Measurements from ENCODE around the gene MMP12.
A peak's percentile ranks its signal among the peaks of the same experiment; 100 is the strongest.

The MMP12 gene

GRCh38 chr11:102849311-102849710 lies 25.5 kb downstream of the MMP12 start:
- peak; percentile 88 for DNase-seq

DNA sequence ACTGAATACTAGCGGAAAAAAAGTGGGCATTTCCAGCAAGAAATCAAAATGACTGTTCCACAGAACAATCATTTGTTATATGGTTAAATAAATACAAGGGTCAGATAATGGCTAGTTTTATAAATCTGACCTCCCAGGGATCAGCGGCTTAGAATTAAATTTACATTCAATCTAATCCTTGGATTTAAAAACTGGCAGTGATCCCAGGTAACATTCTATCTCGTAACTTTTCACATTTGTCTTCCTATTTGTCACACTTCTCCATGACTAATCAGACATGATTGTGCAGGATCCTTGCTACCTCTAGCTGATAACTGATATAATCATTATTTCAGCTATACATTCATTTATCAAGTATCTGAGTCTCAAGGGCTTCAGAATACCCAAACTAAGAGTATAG lies 28.5 kb downstream of the MMP12 start:
- DNase-seq, result peak; percentile 53

DNA sequence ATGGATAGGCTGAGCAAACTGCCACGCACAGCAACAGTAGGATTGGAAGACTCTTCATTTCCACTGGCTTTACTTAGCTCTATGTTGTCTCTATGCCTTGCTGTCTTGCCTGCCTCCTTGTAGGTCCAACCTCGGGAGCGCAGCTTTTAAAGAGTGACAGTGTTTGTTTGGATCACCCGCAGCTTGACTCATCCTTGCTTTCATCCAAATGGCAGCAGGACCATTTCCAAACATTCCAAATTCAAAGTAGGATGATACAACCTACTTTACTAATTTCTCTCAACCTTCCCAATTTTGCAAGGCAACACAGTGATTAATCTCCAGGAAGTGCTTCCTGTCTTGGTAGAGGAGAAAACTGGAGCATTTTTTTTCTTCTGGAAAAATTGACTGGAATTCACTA lies 31.3 kb downstream of the MMP12 start, which contains the start of gene MMP3:
MMP3 (minus strand) TSS at position 121 of the 400 bp plus-strand sequence; CDS start at position 58, 63 bp downstream.
- DNase-seq, result peak; percentile 84

DNA sequence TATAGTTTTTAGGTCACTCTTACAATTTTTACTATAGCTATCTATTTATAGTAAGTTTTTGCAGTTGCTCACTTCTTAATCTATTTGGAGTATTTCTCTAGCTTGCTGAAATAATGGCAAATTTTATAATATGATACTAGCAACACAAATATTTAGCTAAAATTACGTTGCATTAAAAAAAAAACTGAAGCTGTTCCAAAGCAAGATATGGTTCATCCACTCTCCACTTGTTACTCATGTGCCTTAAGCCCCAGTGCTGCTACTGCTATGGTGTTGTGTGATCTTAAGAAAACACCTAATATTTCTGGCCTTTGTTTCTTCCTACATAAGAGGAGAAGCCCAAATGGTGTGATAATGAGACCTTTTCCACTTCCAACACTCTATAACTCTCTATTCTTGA lies 31.9 kb downstream of the MMP12 start:
- DNase-seq, result no peak

GRCh38 chr11:102840018-102840417 lies 34.8 kb downstream of the MMP12 start:
- DNase-seq, result no peak

GRCh38 chr11:102837646-102838045 lies 37.1 kb downstream of the MMP12 start:
- no peak for DNase-seq

GRCh38 chr11:102837156-102837555 lies 37.6 kb downstream of the MMP12 start:
- no peak for DNase-seq

DNA sequence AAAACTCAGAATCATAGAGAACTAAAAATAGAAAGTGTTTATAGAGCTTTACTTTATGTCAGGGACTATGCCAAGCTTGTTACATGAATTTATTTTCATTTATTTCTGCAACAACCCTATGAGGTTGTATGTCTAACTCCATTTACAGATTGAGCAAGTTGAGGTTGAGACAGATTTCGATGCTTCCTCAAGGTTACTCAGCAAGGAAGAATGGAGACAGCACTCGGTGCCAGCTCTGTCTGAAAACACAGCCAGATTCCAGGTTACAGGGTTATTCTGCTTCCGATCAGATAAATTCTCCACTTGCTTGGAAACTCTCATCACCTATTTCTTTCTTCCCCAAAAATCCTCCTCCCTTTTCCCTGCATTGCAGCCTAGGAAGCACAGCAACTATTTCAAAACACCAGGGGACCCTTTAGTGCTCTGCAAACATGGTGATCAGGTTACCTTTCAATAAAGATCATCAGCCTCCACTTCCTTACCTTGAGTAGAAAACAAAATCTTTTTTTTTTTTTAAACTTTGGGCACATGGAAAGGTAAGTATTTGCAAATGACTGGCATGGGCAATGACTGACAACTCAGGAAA lies 38.4 kb downstream of the MMP12 start:
- peak; percentile 62 for DNase-seq

GRCh38 chr11:102833731-102834130 lies 41.1 kb downstream of the MMP12 start:
- no peak for DNase-seq

- no peak for DNase-seq
Observed at GRCh38 chr11:102832612-102833011, 42.2 kb downstream of the MMP12 start.

GRCh38 chr11:102831489-102832440 lies 43.0 kb downstream of the MMP12 start:
- DNase-seq, result peak; percentile 83

- DNase-seq, result no peak
Observed at GRCh38 chr11:102831128-102831488, 43.7 kb downstream of the MMP12 start.

GRCh38 chr11:102830001-102830727 lies 44.6 kb downstream of the MMP12 start:
- peak; percentile 39 for DNase-seq

GRCh38 chr11:102829316-102830000 lies 45.3 kb downstream of the MMP12 start:
- no peak for DNase-seq

DNA sequence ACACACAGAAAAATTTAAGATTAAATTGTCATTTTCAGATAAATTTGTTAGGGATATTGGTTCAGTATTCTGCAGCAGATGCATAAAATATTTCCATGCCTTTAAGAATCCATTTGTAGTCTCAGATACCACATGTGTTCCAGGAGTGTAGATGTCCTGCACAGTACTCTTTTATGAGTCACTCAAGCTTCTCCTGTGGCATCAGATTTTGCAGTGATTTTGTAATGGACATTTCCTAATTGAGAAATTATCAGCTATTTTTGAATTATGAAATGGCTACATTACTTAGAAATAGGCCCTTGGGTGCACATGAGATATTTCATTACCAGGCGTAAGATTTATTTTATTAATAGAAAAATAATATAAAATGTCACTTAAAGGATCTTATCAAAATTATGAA lies 50.2 kb downstream of the MMP12 start:
- DNase-seq, result no peak

GRCh38 chr11:102819491-102819890 lies 55.3 kb downstream of the MMP12 start:
- DNase-seq, result no peak

- no peak for DNase-seq
Observed at GRCh38 chr11:102813484-102813883, 61.3 kb downstream of the MMP12 start.
